Neural cell (in vitro differentiated cells): ENCODE data around the gene LMO4. TPM values are rescaled to one million over a fixed set of nuclear protein-coding genes. Genes with fewer than 3 reads are reported as not detected.

Source experiments
- H2AFZ ChIP-seq: fragments of 200-600, 300-800 bp; sonication (generic), shearing (Covaris generic); 2 replicates; pipeline ENCODE4 v1.6.0; 2014; ENCODE audit warnings: low read depth, mild to moderate bottlenecking, antibody characterized with exemption, low read length, moderate library complexity
- H3F3A ChIP-seq: fragments of 200-600 bp; shearing (Covaris generic); 2 replicates; pipeline ENCODE4 v1.6.1; 2016; ENCODE audit warnings: mild to moderate bottlenecking, moderate library complexity, mixed read lengths, antibody characterized with exemption, low read length; ENCODE audit not compliant: insufficient read depth, poor library complexity, severe bottlenecking
- H3K27ac ChIP-seq: fragments of 200-600, 300-800 bp; sonication (generic), shearing (Covaris generic); 2 replicates; pipeline ENCODE4 v1.5.1; 2014; ENCODE audit warnings: mild to moderate bottlenecking, low read length, moderate library complexity
- H3K27me3 ChIP-seq: fragments of 300-800, 200-600 bp; sonication (generic), shearing (Covaris generic); 2 replicates; pipeline ENCODE4 v1.6.0; 2014; ENCODE audit warnings: mild to moderate bottlenecking, low read depth, low read length, moderate library complexity; ENCODE audit not compliant: insufficient read depth
- H3K36me3 ChIP-seq: fragments of 300-800, 200-600 bp; sonication (generic), shearing (Covaris generic); 2 replicates; pipeline ENCODE4 v1.5.1; 2014; ENCODE audit warnings: mild to moderate bottlenecking, antibody characterized with exemption, low read length, moderate library complexity; ENCODE audit not compliant: insufficient read depth
- H3K4me2 ChIP-seq: fragments of 300-800, 200-600 bp; sonication (generic), shearing (Covaris generic); 2 replicates; pipeline ENCODE4 v1.6.0; 2014; ENCODE audit warnings: mild to moderate bottlenecking, low read length
- H3K4me3 ChIP-seq: fragments of 300-800, 200-600 bp; sonication (generic), shearing (Covaris generic); 2 replicates; pipeline ENCODE4 v1.5.1; 2014; ENCODE audit warnings: mild to moderate bottlenecking, low read length, moderate library complexity
- H3K79me2 ChIP-seq: fragments of 200-600 bp; shearing (Covaris generic); replicated peaks from 2 replicates; pipeline ENCODE4 v1.6.0; 2014; ENCODE audit warnings: mild to moderate bottlenecking, low read length, moderate library complexity; ENCODE audit not compliant: insufficient read depth
- H3K9ac ChIP-seq: fragments of 300-800, 200-600 bp; sonication (generic), shearing (Covaris generic); 2 replicates; pipeline ENCODE4 v1.6.1; 2016; ENCODE audit warnings: mild to moderate bottlenecking, low read length, mixed read lengths
- H3K9me2 ChIP-seq: fragments of 200-600 bp; shearing (Covaris generic); 2 replicates; pipeline ENCODE4 v1.6.1; 2016; ENCODE audit warnings: mild to moderate bottlenecking, low read length, mixed read lengths; ENCODE audit not compliant: insufficient read depth
- H3K9me3 ChIP-seq: fragments of 200-600, 300-800 bp; sonication (generic), shearing (Covaris generic); 2 replicates; pipeline ENCODE4 v1.6.1; 2016; ENCODE audit warnings: mild to moderate bottlenecking, mixed run types, low read length, moderate library complexity, mixed read lengths
- H4K20me1 ChIP-seq: fragments of 200-600 bp; shearing (Covaris generic); 2 replicates; pipeline ENCODE4 v1.6.1; 2016; ENCODE audit warnings: mild to moderate bottlenecking, mixed run types; ENCODE audit not compliant: insufficient read depth
- EP300 ChIP-seq: fragments of 450-650 bp; conservative IDR thresholded peaks from 2 replicates; pipeline ENCODE4 v1.6.1; 2014; ENCODE audit warnings: antibody characterized with exemption, mild to moderate bottlenecking, moderate library complexity; ENCODE audit not compliant: poor library complexity, severe bottlenecking
- EZH2 ChIP-seq: fragments of 200-600, 300-800 bp; shearing (Covaris generic), sonication (generic); IDR thresholded peaks from 2 replicates; pipeline ENCODE4 v1.6.1; 2014; ENCODE audit warnings: antibody characterized with exemption, low read length, borderline replicate concordance, mild to moderate bottlenecking; ENCODE audit not compliant: insufficient read depth, poor library complexity, severe bottlenecking
- MXI1 ChIP-seq: fragments of 450-650 bp; conservative IDR thresholded peaks from 2 replicates; pipeline ENCODE4 v1.6.1; 2014; ENCODE audit warnings: antibody characterized with exemption, mild to moderate bottlenecking; ENCODE audit not compliant: poor library complexity, severe bottlenecking
- POLR2AphosphoS5 ChIP-seq: IDR thresholded peaks from 2 replicates; pipeline ENCODE4 v1.6.1; 2012
- RAD21 ChIP-seq: fragments of 450-650 bp; conservative IDR thresholded peaks from 2 replicates; pipeline ENCODE4 v1.6.1; 2014; ENCODE audit warnings: antibody characterized with exemption, mild to moderate bottlenecking, moderate library complexity
- SMC3 ChIP-seq: fragments of 450-650 bp; conservative IDR thresholded peaks from 2 replicates; pipeline ENCODE4 v1.6.1; 2014; ENCODE audit warnings: antibody characterized with exemption, mild to moderate bottlenecking, moderate library complexity; ENCODE audit not compliant: poor library complexity
- TAF1 ChIP-seq: IDR thresholded peaks from 2 replicates; pipeline ENCODE4 v1.6.1; 2012; ENCODE audit warnings: low read depth
- polyA plus RNA-seq: library from polyadenylated mRNA; depleted of rRNA; stranded (reverse); fragments of >200 nt; gene quantifications from 2 replicates; pipeline ENCODE4 v1.2.3, GENCODE V29; 2014
- TF ChIP-seq, protein P1 (sequence below): IDR thresholded peaks from 2 replicates; pipeline ENCODE4 v1.6.1; 2012; ENCODE audit warnings: borderline replicate concordance
- TF ChIP-seq, protein P2 (sequence below): fragments of 450-650 bp; IDR thresholded peaks from 2 replicates; pipeline ENCODE4 v1.5.1; 2014; ENCODE audit warnings: antibody characterized with exemption, mild to moderate bottlenecking, moderate library complexity; ENCODE audit not compliant: poor library complexity, severe bottlenecking

The LMO4 gene
- polyA plus RNA-seq, 1 donor from 2014 or later, result 147 TPM

DNA sequence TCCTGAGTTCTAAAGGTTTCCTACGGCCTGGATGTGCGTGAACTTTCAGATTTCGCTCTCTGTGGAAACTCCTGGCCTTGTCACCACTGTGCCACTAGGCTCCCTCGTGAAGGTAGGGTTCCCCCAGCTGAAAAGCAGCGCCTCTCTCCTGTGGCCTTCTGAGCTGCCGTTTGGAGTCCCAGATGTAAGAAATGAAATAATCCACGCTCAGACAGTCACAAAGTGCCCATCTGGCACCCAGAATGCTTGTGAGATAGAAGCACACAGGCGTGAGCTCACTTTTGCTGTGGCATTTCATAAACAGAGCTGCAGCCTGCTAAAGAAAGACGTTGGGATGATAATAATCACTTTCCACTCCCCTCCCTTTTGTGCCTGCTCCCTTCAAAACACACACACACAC lies 65.8 kb downstream of the LMO4 start:
- Histone ChIP-seq H3K4me2 (no peak overlapping the region), H3K9ac (no peak overlapping the region), H3K36me3 (no peaks in the 10 kb centered on the region), H3K9me2 (no peaks in the 10 kb centered on the region), H3K79me2 (no peaks in the 10 kb centered on the region), H3F3A (no peaks in the 10 kb centered on the region), H2AFZ (no peak overlapping the region), H3K4me3 (no peak overlapping the region), H3K27ac (no peak overlapping the region), H3K27me3 (no peaks in the 10 kb centered on the region), H3K9me3 (no peaks in the 10 kb centered on the region), H4K20me1 (no peaks in the 10 kb centered on the region)
- TF ChIP-seq TAF1, result no peak
- no peak for TF ChIP-seq EP300
- no peak for TF ChIP-seq EZH2
- TF ChIP-seq POLR2AphosphoS5, result no peak
- no peak for TF ChIP-seq RAD21

DNA sequence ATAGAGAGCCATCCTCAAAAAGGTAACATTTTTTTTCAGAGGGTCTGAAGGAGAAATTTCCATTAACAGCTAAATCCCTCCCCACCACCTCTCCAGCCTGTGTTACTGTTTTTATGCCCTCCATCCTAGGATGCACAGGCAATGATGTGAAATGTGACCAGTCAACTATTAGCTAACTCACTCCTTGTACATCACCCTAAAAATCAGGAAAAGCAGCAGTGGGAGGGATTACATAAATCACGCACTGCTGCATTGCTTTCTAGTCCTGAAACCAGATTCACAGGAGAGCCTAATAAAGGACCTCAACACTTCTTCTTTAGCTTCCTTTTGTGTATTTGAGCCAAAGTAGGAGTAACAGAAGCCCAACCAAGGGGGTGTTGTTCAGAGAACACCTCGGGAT lies 66.3 kb downstream of the LMO4 start:
- Histone ChIP-seq H3F3A (no peaks in the 10 kb centered on the region), H3K9me2 (no peaks in the 10 kb centered on the region), H3K36me3 (no peaks in the 10 kb centered on the region), H4K20me1 (no peaks in the 10 kb centered on the region), H3K4me2 (no peak overlapping the region), H3K79me2 (no peaks in the 10 kb centered on the region), H3K9me3 (no peaks in the 10 kb centered on the region), H3K9ac (no peak overlapping the region), H2AFZ (no peak overlapping the region), H3K4me3 (no peak overlapping the region), H3K27me3 (no peaks in the 10 kb centered on the region), H3K27ac (no peak overlapping the region)
- TF ChIP-seq MXI1 (no peak), SMC3 (no peak), EP300 (no peak), RAD21 (no peak), POLR2AphosphoS5 (no peak), EZH2 (no peak), TAF1 (no peak)
- TF ChIP-seq, protein P1, sequence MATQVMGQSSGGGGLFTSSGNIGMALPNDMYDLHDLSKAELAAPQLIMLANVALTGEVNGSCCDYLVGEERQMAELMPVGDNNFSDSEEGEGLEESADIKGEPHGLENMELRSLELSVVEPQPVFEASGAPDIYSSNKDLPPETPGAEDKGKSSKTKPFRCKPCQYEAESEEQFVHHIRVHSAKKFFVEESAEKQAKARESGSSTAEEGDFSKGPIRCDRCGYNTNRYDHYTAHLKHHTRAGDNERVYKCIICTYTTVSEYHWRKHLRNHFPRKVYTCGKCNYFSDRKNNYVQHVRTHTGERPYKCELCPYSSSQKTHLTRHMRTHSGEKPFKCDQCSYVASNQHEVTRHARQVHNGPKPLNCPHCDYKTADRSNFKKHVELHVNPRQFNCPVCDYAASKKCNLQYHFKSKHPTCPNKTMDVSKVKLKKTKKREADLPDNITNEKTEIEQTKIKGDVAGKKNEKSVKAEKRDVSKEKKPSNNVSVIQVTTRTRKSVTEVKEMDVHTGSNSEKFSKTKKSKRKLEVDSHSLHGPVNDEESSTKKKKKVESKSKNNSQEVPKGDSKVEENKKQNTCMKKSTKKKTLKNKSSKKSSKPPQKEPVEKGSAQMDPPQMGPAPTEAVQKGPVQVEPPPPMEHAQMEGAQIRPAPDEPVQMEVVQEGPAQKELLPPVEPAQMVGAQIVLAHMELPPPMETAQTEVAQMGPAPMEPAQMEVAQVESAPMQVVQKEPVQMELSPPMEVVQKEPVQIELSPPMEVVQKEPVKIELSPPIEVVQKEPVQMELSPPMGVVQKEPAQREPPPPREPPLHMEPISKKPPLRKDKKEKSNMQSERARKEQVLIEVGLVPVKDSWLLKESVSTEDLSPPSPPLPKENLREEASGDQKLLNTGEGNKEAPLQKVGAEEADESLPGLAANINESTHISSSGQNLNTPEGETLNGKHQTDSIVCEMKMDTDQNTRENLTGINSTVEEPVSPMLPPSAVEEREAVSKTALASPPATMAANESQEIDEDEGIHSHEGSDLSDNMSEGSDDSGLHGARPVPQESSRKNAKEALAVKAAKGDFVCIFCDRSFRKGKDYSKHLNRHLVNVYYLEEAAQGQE, result no peak
- TF ChIP-seq, protein P2, sequence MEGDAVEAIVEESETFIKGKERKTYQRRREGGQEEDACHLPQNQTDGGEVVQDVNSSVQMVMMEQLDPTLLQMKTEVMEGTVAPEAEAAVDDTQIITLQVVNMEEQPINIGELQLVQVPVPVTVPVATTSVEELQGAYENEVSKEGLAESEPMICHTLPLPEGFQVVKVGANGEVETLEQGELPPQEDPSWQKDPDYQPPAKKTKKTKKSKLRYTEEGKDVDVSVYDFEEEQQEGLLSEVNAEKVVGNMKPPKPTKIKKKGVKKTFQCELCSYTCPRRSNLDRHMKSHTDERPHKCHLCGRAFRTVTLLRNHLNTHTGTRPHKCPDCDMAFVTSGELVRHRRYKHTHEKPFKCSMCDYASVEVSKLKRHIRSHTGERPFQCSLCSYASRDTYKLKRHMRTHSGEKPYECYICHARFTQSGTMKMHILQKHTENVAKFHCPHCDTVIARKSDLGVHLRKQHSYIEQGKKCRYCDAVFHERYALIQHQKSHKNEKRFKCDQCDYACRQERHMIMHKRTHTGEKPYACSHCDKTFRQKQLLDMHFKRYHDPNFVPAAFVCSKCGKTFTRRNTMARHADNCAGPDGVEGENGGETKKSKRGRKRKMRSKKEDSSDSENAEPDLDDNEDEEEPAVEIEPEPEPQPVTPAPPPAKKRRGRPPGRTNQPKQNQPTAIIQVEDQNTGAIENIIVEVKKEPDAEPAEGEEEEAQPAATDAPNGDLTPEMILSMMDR, result no peak
